Lung (tissue), 12 donors: ENCODE results near the gene CDYL. TPM values are rescaled to one million over a fixed set of nuclear protein-coding genes. Genes with fewer than 3 reads are reported as not detected.

Source experiments
- ATAC-seq: fragments of 200-7000 bp; cut with Tn5 transposase; one replicate; pipeline ENCODE4 v1.9.1; 2020; ENCODE audit warnings: moderate number of reproducible peaks; ENCODE audit not compliant: insufficient read depth, low FRiP score
- DNase-seq, 3 donors: peaks; one replicate each; pipeline ENCODE4 v3.0.0-alpha.2; 2013 to 2017
- H3K27ac ChIP-seq, 2 donors: one replicate each; pipeline ENCODE4 v1.5.1; 2013; ENCODE audit warnings: mild to moderate bottlenecking in 2 of 2, moderate library complexity in 2 of 2, control low read depth in 1 of 2, inconsistent platforms in 1 of 2, low read depth in 1 of 2, low read length in 1 of 2
- H3K27me3 ChIP-seq, 3 donors: one replicate each; pipeline ENCODE4 v1.5.1; 2013; ENCODE audit warnings: low read length in 2 of 3; ENCODE audit not compliant: control insufficient read depth in 3 of 3, insufficient read depth in 3 of 3
- H3K36me3 ChIP-seq, 4 donors: one replicate each; pipeline ENCODE4 v1.5.1; 2013; ENCODE audit warnings: low read length in 4 of 4, mild to moderate bottlenecking in 1 of 4, moderate library complexity in 1 of 4; ENCODE audit not compliant: control insufficient read depth in 4 of 4, insufficient read depth in 4 of 4
- H3K4me1 ChIP-seq, 5 donors: one replicate each; pipeline ENCODE4 v1.5.1; 2013; ENCODE audit warnings: low read length in 5 of 5, mild to moderate bottlenecking in 2 of 5, moderate library complexity in 1 of 5; ENCODE audit not compliant: control insufficient read depth in 5 of 5, insufficient read depth in 5 of 5
- H3K4me3 ChIP-seq: one replicate; pipeline ENCODE4 v1.5.1; 2013; ENCODE audit warnings: mild to moderate bottlenecking, control low read depth, moderate library complexity
- H3K9ac ChIP-seq, 2 donors: one replicate each; pipeline ENCODE4 v1.5.1; 2013; ENCODE audit warnings: low read length in 2 of 2, control low read depth in 1 of 2; ENCODE audit not compliant: insufficient read depth in 1 of 2
- H3K9me3 ChIP-seq, 4 donors: one replicate each; pipeline ENCODE4 v1.5.1; 2013; ENCODE audit warnings: low read length in 3 of 4, mild to moderate bottlenecking in 1 of 4, moderate library complexity in 1 of 4; ENCODE audit not compliant: control insufficient read depth in 4 of 4, insufficient read depth in 3 of 4
- CTCF ChIP-seq: IDR thresholded peaks from 2 replicates; pipeline ENCODE4 v1.5.1; 2012; ENCODE audit warnings: mild to moderate bottlenecking; ENCODE audit errors: control extremely low read depth, extremely low read depth
- WGBS, 2 donors: extraction: QIAGEN DNeasy Blood & Tissue Kit; methylation state at CpG; one replicate each; pipeline ENCODE4 v1.1.7; 2013; 5-methylcytosine and 5-hydroxymethylcytosine counted together
- polyA plus RNA-seq, 2 donors: library from polyadenylated mRNA; stranded (reverse); fragments of 200-250 nt; gene quantifications; one replicate each; pipeline ENCODE4 v1.2.1, GENCODE V29; 2013
- total RNA-seq, 2 donors: library from RNA; depleted of rRNA in 1 of 2; stranded (reverse); fragments of >200 nt in 1 of 2; gene quantifications; one replicate each; pipeline ENCODE4 v1.2.1, GENCODE V29; 2014 to 2021
- donor health status: control.
- donor health status: control.
- donor health status: Bipolar disorder and iron deficiency.
- donor health status: healthy.
- donor health status: DM: yes; HTN: yes; CAD: no.

The CDYL gene
- total and polyA plus RNA-seq, 4 donors: 5.8 to 51.6 (median 20.9) TPM

DNA sequence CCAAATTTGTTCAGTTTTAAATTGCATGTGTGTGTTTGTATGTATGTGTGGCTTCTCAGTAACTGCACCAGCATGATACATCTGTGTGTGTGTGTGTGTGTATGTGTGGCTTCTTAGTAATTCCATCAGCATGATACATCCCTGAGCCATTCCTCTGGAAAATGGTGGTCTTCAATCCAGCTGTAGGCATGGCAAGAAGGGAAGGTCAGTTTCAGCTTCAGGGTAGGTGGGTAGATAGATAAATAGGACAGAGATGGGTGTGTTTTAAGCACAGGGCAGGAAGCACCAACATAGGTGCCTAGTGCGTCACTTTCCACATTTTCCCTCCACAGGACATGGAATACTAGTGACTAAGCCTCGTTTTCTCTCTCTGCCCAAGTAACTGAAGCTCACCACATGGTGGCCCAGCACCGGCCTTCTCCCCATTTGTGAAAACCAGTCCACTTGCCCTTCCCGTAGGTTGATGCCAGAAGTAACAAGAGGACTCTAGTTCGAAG is 144.8 kb downstream of the CDYL start:
- no peaks in the 10 kb centered on the region for H3K9me3 ChIP-seq
- TF ChIP-seq CTCF: no peak
- H3K4me1 ChIP-seq: peaks cover 0 to 6% (median 1%) of the 10 kb centered on the region in 5 donors
- no peaks in the 10 kb centered on the region for H3K36me3 ChIP-seq
- no peak for DNase-seq
- H3K27ac ChIP-seq: no peak overlapping the region
- no peaks in the 10 kb centered on the region for H3K27me3 ChIP-seq
- no peak for ATAC-seq
- no peak overlapping the region for H3K4me3 ChIP-seq
- WGBS, 2 donors: 90 to 92% methylated on average over 5 of the region's 5 CpGs
- H3K9ac ChIP-seq: no peak overlapping the region

DNA sequence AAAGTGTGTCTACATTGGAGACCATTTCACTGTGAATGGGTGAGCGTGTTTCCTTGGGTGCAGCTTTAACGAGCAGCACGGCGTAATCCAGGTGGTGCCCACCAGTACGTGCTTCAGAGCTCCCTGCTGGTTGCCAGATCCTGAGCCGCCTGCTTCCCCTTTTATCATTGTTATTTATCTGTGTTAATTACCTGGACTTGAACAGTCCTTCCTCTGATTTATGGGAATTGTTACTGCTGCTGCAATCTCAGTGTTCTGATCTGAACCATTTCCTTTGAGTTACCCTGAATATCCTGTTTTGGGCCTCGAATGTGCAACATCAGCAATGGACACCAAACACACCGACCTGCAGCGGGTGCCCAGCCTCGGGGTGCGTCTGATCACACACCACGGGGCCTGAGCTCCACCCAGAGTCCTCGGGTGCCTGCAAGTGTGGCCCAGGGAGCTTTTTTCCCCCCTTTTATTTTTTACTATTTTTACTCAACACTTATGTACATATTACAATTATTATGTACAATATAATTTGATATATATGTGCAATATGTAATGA is 146.4 kb downstream of the CDYL start:
- H3K4me1 ChIP-seq: peaks cover 0 to 6% (median 0%) of the 10 kb centered on the region in 5 donors
- 72 to 81% methylated on average over 13 of the region's 13 CpGs for WGBS, 2 donors
- H3K27me3 ChIP-seq: no peaks in the 10 kb centered on the region
- DNase-seq (no peak), ATAC-seq (no peak)
- H3K4me3 ChIP-seq: no peak overlapping the region
- no peak for TF ChIP-seq CTCF
- H3K36me3 ChIP-seq: no peaks in the 10 kb centered on the region
- no peak overlapping the region for H3K9ac ChIP-seq
- H3K9me3 ChIP-seq: no peaks in the 10 kb centered on the region
- no peak overlapping the region for H3K27ac ChIP-seq

- Histone ChIP-seq H3K9me3 (no peaks in the 10 kb centered on the region), H3K36me3 (no peaks in the 10 kb centered on the region), H3K4me3 (no peak overlapping the region), H3K4me1 (peaks cover 0 to 6% (median 0%) of the 10 kb centered on the region in 5 donors), H3K27me3 (no peaks in the 10 kb centered on the region), H3K27ac (no peak overlapping the region), H3K9ac (no peak overlapping the region)
- no peak for TF ChIP-seq CTCF
- ATAC-seq: no peak
- DNase-seq: no peak
- WGBS, 2 donors: 76 to 94% methylated on average over 3 of the region's 3 CpGs
Observed at GRCh38 chr6:4923081-4923480, 146.9 kb downstream of the CDYL start.
